Measurements from ENCODE around the gene PAX5.

PAX5 gene

GRCh38 chr9:36893184-36893583, 140.9 kb downstream of the PAX5 start:
- no peaks in the 10 kb centered on the region; the same call in 1 of the 2 replicates for H3K27me3 ChIP-seq (ENCODE audit: insufficient read depth, low read depth)
- no peak overlapping the region for H3K4me2 ChIP-seq
- H4K20me1 ChIP-seq (ENCODE audit: insufficient read depth): no peaks in the 10 kb centered on the region
- no peak overlapping the region for H3K9ac ChIP-seq
- H3K36me3 ChIP-seq (ENCODE audit: insufficient read depth): no peaks in the 10 kb centered on the region
- H3K4me3 ChIP-seq (IDR thresholded peaks at IDR 0.05; ENCODE audit: insufficient read depth, low read depth, low read length): no peak overlapping the region
- no peak overlapping the region for H3K27ac ChIP-seq
- no peaks in the 10 kb centered on the region for H3K4me1 ChIP-seq (ENCODE audit: low read depth, poor library complexity, severe bottlenecking)
- H2AFZ ChIP-seq (ENCODE audit: low read depth): no peak overlapping the region
- H3K79me2 ChIP-seq (ENCODE audit: insufficient read depth, low read depth): no peaks in the 10 kb centered on the region
- TF ChIP-seq, protein P1, sequence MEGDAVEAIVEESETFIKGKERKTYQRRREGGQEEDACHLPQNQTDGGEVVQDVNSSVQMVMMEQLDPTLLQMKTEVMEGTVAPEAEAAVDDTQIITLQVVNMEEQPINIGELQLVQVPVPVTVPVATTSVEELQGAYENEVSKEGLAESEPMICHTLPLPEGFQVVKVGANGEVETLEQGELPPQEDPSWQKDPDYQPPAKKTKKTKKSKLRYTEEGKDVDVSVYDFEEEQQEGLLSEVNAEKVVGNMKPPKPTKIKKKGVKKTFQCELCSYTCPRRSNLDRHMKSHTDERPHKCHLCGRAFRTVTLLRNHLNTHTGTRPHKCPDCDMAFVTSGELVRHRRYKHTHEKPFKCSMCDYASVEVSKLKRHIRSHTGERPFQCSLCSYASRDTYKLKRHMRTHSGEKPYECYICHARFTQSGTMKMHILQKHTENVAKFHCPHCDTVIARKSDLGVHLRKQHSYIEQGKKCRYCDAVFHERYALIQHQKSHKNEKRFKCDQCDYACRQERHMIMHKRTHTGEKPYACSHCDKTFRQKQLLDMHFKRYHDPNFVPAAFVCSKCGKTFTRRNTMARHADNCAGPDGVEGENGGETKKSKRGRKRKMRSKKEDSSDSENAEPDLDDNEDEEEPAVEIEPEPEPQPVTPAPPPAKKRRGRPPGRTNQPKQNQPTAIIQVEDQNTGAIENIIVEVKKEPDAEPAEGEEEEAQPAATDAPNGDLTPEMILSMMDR (conservative IDR thresholded peaks at IDR 0.05; ENCODE audit: low read depth, low read length): no peak

- Histone ChIP-seq H3K79me2 (ENCODE audit: insufficient read depth, low read depth) (no peaks in the 10 kb centered on the region), H3K4me3 (IDR thresholded peaks at IDR 0.05; ENCODE audit: insufficient read depth, low read depth, low read length) (no peak overlapping the region), H3K27me3 (ENCODE audit: insufficient read depth, low read depth) (no peaks in the 10 kb centered on the region; the same call in 1 of the 2 replicates), H3K27ac (no peak overlapping the region), H4K20me1 (ENCODE audit: insufficient read depth) (no peaks in the 10 kb centered on the region), H2AFZ (ENCODE audit: low read depth) (no peak overlapping the region), H3K4me1 (ENCODE audit: low read depth, poor library complexity, severe bottlenecking) (no peaks in the 10 kb centered on the region), H3K4me2 (no peak overlapping the region), H3K9ac (no peak overlapping the region), H3K36me3 (ENCODE audit: insufficient read depth) (no peaks in the 10 kb centered on the region)
- TF ChIP-seq, protein P1 (conservative IDR thresholded peaks at IDR 0.05; ENCODE audit: low read depth, low read length): no peak
These were observed 141.8 kb downstream of the PAX5 start for GRCh38 chr9:36892279-36892678.

DNA sequence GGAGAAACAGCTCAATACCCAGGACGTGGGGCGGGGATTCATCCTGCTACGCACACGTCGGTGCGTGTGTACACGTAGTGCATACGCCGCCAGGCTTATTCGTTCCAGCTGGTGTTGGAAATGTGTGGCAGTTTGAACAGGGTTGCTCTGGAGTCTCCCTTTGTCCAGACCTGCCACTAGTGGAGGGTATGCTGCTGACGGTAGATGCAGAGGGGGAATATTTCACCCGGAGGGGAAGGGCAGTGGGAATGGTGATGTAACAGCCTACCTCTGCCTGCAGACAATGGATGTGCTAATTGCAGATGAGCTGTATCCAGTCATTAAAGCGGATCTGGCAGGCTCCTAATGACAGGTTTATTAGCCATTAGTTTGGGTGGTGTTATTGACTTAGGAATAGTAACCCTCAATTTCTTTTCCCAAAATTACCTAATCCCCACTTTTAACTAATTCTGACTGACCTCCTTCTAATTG, 142.7 kb downstream of the PAX5 start:
- no peaks in the 10 kb centered on the region for H4K20me1 ChIP-seq (ENCODE audit: insufficient read depth)
- H3K4me2 ChIP-seq: no peak overlapping the region
- H3K79me2 ChIP-seq (ENCODE audit: insufficient read depth, low read depth): no peaks in the 10 kb centered on the region
- no peak overlapping the region for H2AFZ ChIP-seq (ENCODE audit: low read depth)
- H3K4me1 ChIP-seq (ENCODE audit: low read depth, poor library complexity, severe bottlenecking): no peaks in the 10 kb centered on the region
- H3K4me3 ChIP-seq (IDR thresholded peaks at IDR 0.05; ENCODE audit: insufficient read depth, low read depth, low read length): no peak overlapping the region
- no peaks in the 10 kb centered on the region for H3K36me3 ChIP-seq (ENCODE audit: insufficient read depth)
- TF ChIP-seq, protein P1 (conservative IDR thresholded peaks at IDR 0.05; ENCODE audit: low read depth, low read length): no peak
- H3K9ac ChIP-seq: no peak overlapping the region
- H3K27me3 ChIP-seq (ENCODE audit: insufficient read depth, low read depth): no peaks in the 10 kb centered on the region
- H3K27ac ChIP-seq: no peak overlapping the region

DNA sequence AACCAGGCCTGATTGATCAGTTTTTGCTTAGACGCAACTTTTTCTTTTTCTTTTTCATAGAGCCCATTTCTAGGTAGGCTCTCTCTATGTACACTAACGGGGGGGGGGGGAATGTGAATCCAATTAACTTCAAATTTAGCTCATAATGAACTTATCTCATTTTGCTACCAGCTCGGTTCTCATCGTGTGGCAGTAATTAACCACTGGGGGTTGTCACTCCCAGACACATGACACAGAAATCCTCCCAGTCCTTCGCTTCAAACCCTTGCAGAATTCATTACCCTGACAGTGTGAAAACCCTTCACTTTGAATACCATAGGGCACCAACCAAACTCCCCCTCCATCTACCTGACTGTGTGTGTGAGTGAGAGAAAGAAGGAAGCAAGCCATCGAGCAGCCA, 144.2 kb downstream of the PAX5 start:
- Histone ChIP-seq H3K4me1 (ENCODE audit: low read depth, poor library complexity, severe bottlenecking) (no peaks in the 10 kb centered on the region), H3K79me2 (ENCODE audit: insufficient read depth, low read depth) (no peaks in the 10 kb centered on the region), H3K36me3 (ENCODE audit: insufficient read depth) (no peaks in the 10 kb centered on the region), H3K9ac (no peak overlapping the region), H2AFZ (ENCODE audit: low read depth) (no peak overlapping the region), H3K4me3 (IDR thresholded peaks at IDR 0.05; ENCODE audit: insufficient read depth, low read depth, low read length) (no peak overlapping the region), H4K20me1 (ENCODE audit: insufficient read depth) (no peaks in the 10 kb centered on the region), H3K4me2 (no peak overlapping the region), H3K27me3 (ENCODE audit: insufficient read depth, low read depth) (no peaks in the 10 kb centered on the region), H3K27ac (no peak overlapping the region)
- TF ChIP-seq, protein P1 (conservative IDR thresholded peaks at IDR 0.05; ENCODE audit: low read depth, low read length): no peak

Measured in KMS-11 (cell line).